SK-N-SH (cell line): Measurements from ENCODE around the gene LDB2. TPM values are rescaled to one million over a fixed set of nuclear protein-coding genes. Genes with fewer than 3 reads are reported as not detected.

Experiments
- CTCF ChIA-PET: fragments of 300-600, 350-600 bp; formaldehyde crosslinking; extraction: SDS; loops from one replicate; lab custom pipeline; 2021; lab: Yijun Ruan, JAX
- POLR2A ChIA-PET: fragments of 350-600 bp; sonication (Branson Sonifier 250); formaldehyde crosslinking; extraction: SDS; loops from one replicate; lab custom pipeline; 2020; ENCODE audit warnings: antibody characterized with exemption, inconsistent platforms; lab: Yijun Ruan, JAX
- DNase-seq: peaks from one replicate; pipeline ENCODE4 v3.0.0; 2012
- H2AFZ ChIP-seq: fragments of 200-600 bp; sonication (generic); 2 replicates; pipeline ENCODE4 v1.8.1; 2016; ENCODE audit warnings: antibody characterized with exemption, mild to moderate bottlenecking, low read depth
- H3F3A ChIP-seq: fragments of 200-600 bp; sonication (generic); replicated peaks from 2 replicates; pipeline ENCODE3; 2016; ENCODE audit warnings: antibody characterized with exemption, mild to moderate bottlenecking; ENCODE audit not compliant: insufficient read depth
- H3K27ac ChIP-seq, 2 experiments: fragments of 200-500 bp in 1 of 2; fragments of 200-600 bp in 1 of 2; sonication (Bioruptor generic) in 1 of 2; sonication (generic), shearing (Covaris generic) in 1 of 2; 2 replicates each; pipeline versions ENCODE4 v1.5.1 to v1.6.1; 2014 to 2016; ENCODE audit warnings: low read depth in 2 of 2, inconsistent platforms in 1 of 2, low read length in 1 of 2, mild to moderate bottlenecking in 1 of 2, mixed read lengths in 1 of 2
- H3K27me3 ChIP-seq: fragments of 200-600 bp; sonication (generic), shearing (Covaris generic); 2 replicates; pipeline ENCODE4 v1.6.1; 2016; ENCODE audit warnings: mixed run types; ENCODE audit not compliant: insufficient read depth
- H3K36me3 ChIP-seq, 2 experiments: fragments of 200-500 bp in 1 of 2; fragments of 200-600 bp in 1 of 2; sonication (Bioruptor generic) in 1 of 2; sonication (generic) in 1 of 2; replicated peaks in 1 of 2; 2 replicates each; pipeline versions ENCODE3 to v1.5.1; 2014 to 2016; ENCODE audit warnings: low read length in 1 of 2, mild to moderate bottlenecking in 1 of 2; ENCODE audit not compliant: insufficient read depth in 2 of 2, control insufficient read depth in 1 of 2
- H3K4me1 ChIP-seq, 2 experiments: fragments of 200-500 bp in 1 of 2; fragments of 200-600 bp in 1 of 2; sonication (Bioruptor generic) in 1 of 2; sonication (generic), shearing (Covaris generic) in 1 of 2; 2 replicates each; pipeline versions ENCODE4 v1.5.1 to v1.6.1; 2014 to 2016; ENCODE audit warnings: low read depth in 1 of 2, low read length in 1 of 2, mixed run types in 1 of 2; ENCODE audit not compliant: insufficient read depth in 2 of 2, control insufficient read depth in 1 of 2
- H3K4me2 ChIP-seq: fragments of 200-600 bp; sonication (generic), shearing (Covaris generic); 2 replicates; pipeline ENCODE4 v1.6.1; 2017; ENCODE audit warnings: mixed run types
- H3K4me3 ChIP-seq, 2 experiments: fragments of 200-500 bp in 1 of 2; fragments of 200-600 bp in 1 of 2; sonication (Bioruptor generic) in 1 of 2; sonication (generic), shearing (Covaris generic) in 1 of 2; 2 replicates each; pipeline versions ENCODE4 v1.5.1 to v1.8.1; 2014 to 2016; ENCODE audit warnings: low read depth in 2 of 2, inconsistent platforms in 1 of 2, low read length in 1 of 2, mild to moderate bottlenecking in 1 of 2, mixed read lengths in 1 of 2, moderate library complexity in 1 of 2
- H3K79me2 ChIP-seq: fragments of 200-600 bp; sonication (generic); 2 replicates; pipeline ENCODE4 v1.8.1; 2017; ENCODE audit warnings: mild to moderate bottlenecking; ENCODE audit not compliant: insufficient read depth
- H3K9ac ChIP-seq: fragments of 200-600 bp; sonication (generic); 2 replicates; pipeline ENCODE4 v1.6.1; 2017; ENCODE audit warnings: mixed run types
- H3K9me2 ChIP-seq: fragments of 200-600 bp; sonication (generic); 2 replicates; pipeline ENCODE4 v1.6.1; 2017; ENCODE audit warnings: mixed run types
- H3K9me3 ChIP-seq: fragments of 200-600 bp; sonication (generic); 2 replicates; pipeline ENCODE4 v1.6.1; 2017; ENCODE audit warnings: mixed run types, mild to moderate bottlenecking, moderate library complexity
- H4K20me1 ChIP-seq: fragments of 200-600 bp; sonication (generic); 2 replicates; pipeline ENCODE4 v1.6.1; 2017; ENCODE audit warnings: mild to moderate bottlenecking, mixed run types; ENCODE audit not compliant: insufficient read depth
- CHD2 ChIP-seq: fragments of 150-350 bp; IDR thresholded peaks from 2 replicates; pipeline ENCODE4 v1.6.1; 2018; ENCODE audit warnings: low read length; ENCODE audit not compliant: partially characterized antibody
- CTCF ChIP-seq: fragments of 200-600 bp; sonication (generic); IDR thresholded peaks from 2 replicates; pipeline ENCODE4 v1.6.1; 2017; ENCODE audit warnings: antibody characterized with exemption, mild to moderate bottlenecking, moderate library complexity
- ELF1 ChIP-seq: IDR thresholded peaks from 2 replicates; pipeline ENCODE4 v1.4.0; 2012
- EP300 ChIP-seq, 2 experiments: IDR thresholded peaks; 2 replicates each; pipeline versions ENCODE4 v1.4.0 to v1.6.1; 2012; ENCODE audit warnings: borderline replicate concordance in 1 of 2, low read depth in 1 of 2, low read length in 1 of 2
- FOSL2 ChIP-seq: IDR thresholded peaks from 2 replicates; pipeline ENCODE4 v1.4.0; 2012; ENCODE audit warnings: low read depth, mild to moderate bottlenecking, moderate library complexity, borderline replicate concordance
- FOXM1 ChIP-seq: IDR thresholded peaks from 2 replicates; pipeline ENCODE4 v1.4.0; 2012; ENCODE audit warnings: low read depth, mild to moderate bottlenecking
- GABPA ChIP-seq: IDR thresholded peaks from 2 replicates; pipeline ENCODE4 v1.4.0; 2012; ENCODE audit warnings: low read depth, mild to moderate bottlenecking
- GATA2 ChIP-seq: sonication (generic); formaldehyde crosslinking; IDR thresholded peaks from 2 replicates; pipeline ENCODE4 v1.5.0; 2020; ENCODE audit warnings: mild to moderate bottlenecking, missing genetic modification reagents
- IRF3 ChIP-seq: fragments of 150-350 bp; IDR thresholded peaks from 2 replicates; pipeline ENCODE4 v1.6.1; 2016; ENCODE audit warnings: mild to moderate bottlenecking, low read depth, low read length
- MEF2A ChIP-seq: IDR thresholded peaks from 2 replicates; pipeline ENCODE4 v1.4.0; 2012; ENCODE audit warnings: low read depth, borderline replicate concordance
- NRF1 ChIP-seq: IDR thresholded peaks from 2 replicates; pipeline ENCODE4 v1.6.1; 2012; ENCODE audit warnings: low read depth, mild to moderate bottlenecking, low read length
- RAD21 ChIP-seq: IDR thresholded peaks from 2 replicates; pipeline ENCODE4 v1.6.1; 2012; ENCODE audit warnings: mild to moderate bottlenecking, low read length
- RXRA ChIP-seq: IDR thresholded peaks from 2 replicates; pipeline ENCODE4 v1.4.0; 2012; ENCODE audit warnings: low read depth, mild to moderate bottlenecking, borderline replicate concordance
- TAF1 ChIP-seq: IDR thresholded peaks from 2 replicates; pipeline ENCODE4 v1.6.1; 2012; ENCODE audit warnings: low read depth, mild to moderate bottlenecking, low read length, moderate library complexity, borderline replicate concordance
- TCF12 ChIP-seq: IDR thresholded peaks from 2 replicates; pipeline ENCODE4 v1.4.0; 2012
- TEAD4 ChIP-seq: IDR thresholded peaks from 2 replicates; pipeline ENCODE4 v1.4.0; 2012; ENCODE audit warnings: mild to moderate bottlenecking, borderline replicate concordance; ENCODE audit not compliant: insufficient read depth
- USF1 ChIP-seq: IDR thresholded peaks from 2 replicates; pipeline ENCODE4 v1.4.0; 2012; ENCODE audit warnings: low read depth, borderline replicate concordance
- USF2 ChIP-seq: fragments of 150-350 bp; IDR thresholded peaks from 2 replicates; pipeline ENCODE4 v1.6.1; 2017; ENCODE audit warnings: antibody characterized with exemption, low read length, low read depth, borderline replicate concordance
- YY1 ChIP-seq: IDR thresholded peaks from 2 replicates; pipeline ENCODE4 v1.4.0; 2012; ENCODE audit warnings: low read depth, mild to moderate bottlenecking
- WGBS: methylation state at CpG from one replicate; pipeline ENCODE4 v1.1.6; 2017; ENCODE audit warnings: low lambda C conversion rate; 5-methylcytosine and 5-hydroxymethylcytosine counted together
- polyA plus RNA-seq, 3 experiments: library from polyadenylated mRNA; depleted of rRNA; stranded (reverse); fragments of >200 nt; gene quantifications; 2 replicates each; pipeline ENCODE4 v1.2.3, GENCODE V29; 2012

Gene LDB2
- polyA plus RNA-seq, 1 of the 3 experiments (the other 2 are of a cell fraction) = 11.0 TPM

- TF ChIP-seq RAD21 (no peak), TEAD4 (no peak), MEF2A (no peak), TAF1 (no peak), NRF1 (no peak), GABPA (no peak), FOXM1 (no peak), USF2 (no peak)
Observed at GRCh38 chr4:16890651-16891050, 7.8 kb downstream of the LDB2 start (continued).

GRCh38 chr4:16889945-16890344, 8.5 kb downstream of the LDB2 start:
- H3K9ac ChIP-seq = no peak overlapping the region
- no peak for DNase-seq
- H3K9me3 ChIP-seq = no peaks in the 10 kb centered on the region
- ChIA-PET POLR2A (no interaction called here), CTCF (interaction anchor here (1.5 kb wide), 1 partner anchor 457 kb away, joined by 3 read pairs; no protein-coding TSS in a partner anchor)
- no peaks in the 10 kb centered on the region for H3K9me2 ChIP-seq
- H3K36me3 ChIP-seq = peaks cover 0 to 22% of the 10 kb centered on the region in 2 experiments
- peaks cover 18% of the 10 kb centered on the region for H3F3A ChIP-seq
- WGBS = 74% methylated on average over 3 of the region's 3 CpGs
- TF ChIP-seq FOXM1 = no peak
- TF ChIP-seq FOSL2 = no peak
- no peak for TF ChIP-seq IRF3
- no peak for TF ChIP-seq TAF1
- TF ChIP-seq ELF1 = no peak
- no peak for TF ChIP-seq EP300 (IDR thresholded peaks at IDR 0.05; ENCODE audit: borderline replicate concordance in 1 of 2, low read depth in 1 of 2, low read length in 1 of 2)
- TF ChIP-seq TCF12 = no peak
- no peak for TF ChIP-seq USF1
- TF ChIP-seq RXRA = no peak
- no peak for TF ChIP-seq CHD2
- no peak for TF ChIP-seq CTCF
- no peak for TF ChIP-seq YY1
- no peak for TF ChIP-seq GATA2
- no peak overlapping the region for H3K4me3 ChIP-seq
- no peak overlapping the region for H3K4me2 ChIP-seq
- peaks cover 81% of the 10 kb centered on the region for H3K79me2 ChIP-seq
- no peak overlapping the region for H3K27ac ChIP-seq
- H2AFZ ChIP-seq = no peak overlapping the region
- H3K4me1 ChIP-seq = peaks cover 0 to 29% of the 10 kb centered on the region in 2 experiments; a peak in 1 of 4 replicates
- no peaks in the 10 kb centered on the region for H3K27me3 ChIP-seq
- no peaks in the 10 kb centered on the region for H4K20me1 ChIP-seq
